ENCODE measurements around the gene GPC3.

GPC3 gene

GRCh38 chrX:133598601-133599335, 386.6 kb downstream of the GPC3 start:
- no peak overlapping the region for H3K4me3 ChIP-seq (ENCODE audit: control insufficient read depth in 1 of 7, extremely low read depth in 1 of 7, insufficient read depth in 4 of 7, low read depth in 2 of 7, low read length in 6 of 7)
- H3K27me3 ChIP-seq (replicated peaks in 2 of 5; ENCODE audit: control insufficient read depth in 4 of 5, insufficient read depth in 5 of 5, low read length in 4 of 5): no peaks in the 10 kb centered on the region
- H3K36me3 ChIP-seq (ENCODE audit: control insufficient read depth in 4 of 4, insufficient read depth in 4 of 4, low read length in 3 of 4): no peaks in the 10 kb centered on the region
- no CpG with 5 or more reads among the region's 2 CpGs for WGBS (ENCODE audit: insufficient coverage)
- no peaks in the 10 kb centered on the region for H3K9me3 ChIP-seq (ENCODE audit: control extremely low read depth in 1 of 5, control insufficient read depth in 4 of 5, insufficient read depth in 2 of 5, low read depth in 1 of 5, low read length in 4 of 5)
- peak in 2 of 3 donors; percentile 2 to 21 for DNase-seq
- H3K4me1 ChIP-seq (ENCODE audit: control extremely low read depth in 1 of 4, control insufficient read depth in 4 of 4, insufficient read depth in 4 of 4, low read length in 3 of 4): no peaks in the 10 kb centered on the region
- CTCF ChIA-PET: no interaction called here
- POLR2A ChIA-PET: no interaction called here
- no peak overlapping the region for H3K27ac ChIP-seq (ENCODE audit: insufficient read depth in 1 of 2, low read depth in 1 of 2, low read length in 2 of 2, poor library complexity in 1 of 2, severe bottlenecking in 2 of 2)

GRCh38 chrX:133594156-133594555, 391.2 kb downstream of the GPC3 start:
- no peaks in the 10 kb centered on the region for H3K9me3 ChIP-seq (ENCODE audit: control extremely low read depth in 1 of 5, control insufficient read depth in 4 of 5, insufficient read depth in 2 of 5, low read depth in 1 of 5, low read length in 4 of 5)
- CTCF ChIA-PET: no interaction called here
- no peaks in the 10 kb centered on the region for H3K4me1 ChIP-seq (ENCODE audit: control extremely low read depth in 1 of 4, control insufficient read depth in 4 of 4, insufficient read depth in 4 of 4, low read length in 3 of 4)
- no peak overlapping the region for H3K4me3 ChIP-seq (ENCODE audit: control insufficient read depth in 1 of 7, extremely low read depth in 1 of 7, insufficient read depth in 4 of 7, low read depth in 2 of 7, low read length in 6 of 7)
- DNase-seq: no peak
- 81% methylated on average over 3 of the region's 3 CpGs for whole genome bisulfite sequencing (ENCODE audit: insufficient coverage)
- H3K27me3 ChIP-seq (replicated peaks in 2 of 5; ENCODE audit: control insufficient read depth in 4 of 5, insufficient read depth in 5 of 5, low read length in 4 of 5): no peaks in the 10 kb centered on the region
- POLR2A ChIA-PET: no interaction called here
- no peak overlapping the region for H3K27ac ChIP-seq (ENCODE audit: insufficient read depth in 1 of 2, low read depth in 1 of 2, low read length in 2 of 2, poor library complexity in 1 of 2, severe bottlenecking in 2 of 2)
- no peaks in the 10 kb centered on the region for H3K36me3 ChIP-seq (ENCODE audit: control insufficient read depth in 4 of 4, insufficient read depth in 4 of 4, low read length in 3 of 4)

GRCh38 chrX:133593531-133593930, 391.9 kb downstream of the GPC3 start:
- H3K27ac ChIP-seq (ENCODE audit: insufficient read depth in 1 of 2, low read depth in 1 of 2, low read length in 2 of 2, poor library complexity in 1 of 2, severe bottlenecking in 2 of 2): no peak overlapping the region
- H3K4me1 ChIP-seq (ENCODE audit: control extremely low read depth in 1 of 4, control insufficient read depth in 4 of 4, insufficient read depth in 4 of 4, low read length in 3 of 4): no peaks in the 10 kb centered on the region
- H3K27me3 ChIP-seq (replicated peaks in 2 of 5; ENCODE audit: control insufficient read depth in 4 of 5, insufficient read depth in 5 of 5, low read length in 4 of 5): no peaks in the 10 kb centered on the region
- H3K9me3 ChIP-seq (ENCODE audit: control extremely low read depth in 1 of 5, control insufficient read depth in 4 of 5, insufficient read depth in 2 of 5, low read depth in 1 of 5, low read length in 4 of 5): no peaks in the 10 kb centered on the region
- CTCF ChIA-PET: no interaction called here
- 94% methylated on average over 3 of the region's 5 CpGs for WGBS (ENCODE audit: insufficient coverage)
- H3K4me3 ChIP-seq (ENCODE audit: control insufficient read depth in 1 of 7, extremely low read depth in 1 of 7, insufficient read depth in 4 of 7, low read depth in 2 of 7, low read length in 6 of 7): no peak overlapping the region
- no peak for DNase-seq
- POLR2A ChIA-PET: no interaction called here
- no peaks in the 10 kb centered on the region for H3K36me3 ChIP-seq (ENCODE audit: control insufficient read depth in 4 of 4, insufficient read depth in 4 of 4, low read length in 3 of 4)

- DNase-seq: no peak
- 78% methylated on average over 7 of the region's 7 CpGs for WGBS (ENCODE audit: insufficient coverage)
- Histone ChIP-seq H3K9me3 (ENCODE audit: control extremely low read depth in 1 of 5, control insufficient read depth in 4 of 5, insufficient read depth in 2 of 5, low read depth in 1 of 5, low read length in 4 of 5) (no peaks in the 10 kb centered on the region), H3K27me3 (replicated peaks in 2 of 5; ENCODE audit: control insufficient read depth in 4 of 5, insufficient read depth in 5 of 5, low read length in 4 of 5) (peaks cover 0 to 4% (median 0%) of the 10 kb centered on the region in 5 experiments), H3K27ac (ENCODE audit: insufficient read depth in 1 of 2, low read depth in 1 of 2, low read length in 2 of 2, poor library complexity in 1 of 2, severe bottlenecking in 2 of 2) (no peak overlapping the region), H3K36me3 (ENCODE audit: control insufficient read depth in 4 of 4, insufficient read depth in 4 of 4, low read length in 3 of 4) (no peaks in the 10 kb centered on the region), H3K4me3 (ENCODE audit: control insufficient read depth in 1 of 7, extremely low read depth in 1 of 7, insufficient read depth in 4 of 7, low read depth in 2 of 7, low read length in 6 of 7) (no peak overlapping the region), H3K4me1 (ENCODE audit: control extremely low read depth in 1 of 4, control insufficient read depth in 4 of 4, insufficient read depth in 4 of 4, low read length in 3 of 4) (no peaks in the 10 kb centered on the region)
- ChIA-PET POLR2A (no interaction called here), CTCF (no interaction called here)
These were observed 394.5 kb downstream of the GPC3 start for GRCh38 chrX:133590703-133591505.

- CTCF ChIA-PET: no interaction called here
- POLR2A ChIA-PET: no interaction called here
- 88% methylated on average over 1 of the region's 1 CpG for WGBS (ENCODE audit: insufficient coverage)
These were observed 396.6 kb downstream of the GPC3 start for GRCh38 chrX:133588827-133589226.

GRCh38 chrX:133587818-133588217, 397.6 kb downstream of the GPC3 start:
- no peaks in the 10 kb centered on the region for H3K36me3 ChIP-seq (ENCODE audit: control insufficient read depth in 4 of 4, insufficient read depth in 4 of 4, low read length in 3 of 4)
- H3K9me3 ChIP-seq (ENCODE audit: control extremely low read depth in 1 of 5, control insufficient read depth in 4 of 5, insufficient read depth in 2 of 5, low read depth in 1 of 5, low read length in 4 of 5): no peaks in the 10 kb centered on the region
- H3K27ac ChIP-seq (ENCODE audit: insufficient read depth in 1 of 2, low read depth in 1 of 2, low read length in 2 of 2, poor library complexity in 1 of 2, severe bottlenecking in 2 of 2): no peak overlapping the region
- peaks cover 0 to 4% (median 0%) of the 10 kb centered on the region in 5 experiments for H3K27me3 ChIP-seq (replicated peaks in 2 of 5; ENCODE audit: control insufficient read depth in 4 of 5, insufficient read depth in 5 of 5, low read length in 4 of 5)
- ChIA-PET POLR2A (no interaction called here), CTCF (no interaction called here)
- H3K4me3 ChIP-seq (ENCODE audit: control insufficient read depth in 1 of 7, extremely low read depth in 1 of 7, insufficient read depth in 4 of 7, low read depth in 2 of 7, low read length in 6 of 7): no peak overlapping the region
- H3K4me1 ChIP-seq (ENCODE audit: control extremely low read depth in 1 of 4, control insufficient read depth in 4 of 4, insufficient read depth in 4 of 4, low read length in 3 of 4): no peaks in the 10 kb centered on the region
- no peak for DNase-seq
- WGBS (ENCODE audit: insufficient coverage): 43% methylated on average over 3 of the region's 4 CpGs

More at GRCh38 chrX:133588827-133589226, 396.6 kb downstream of the GPC3 start:
- Histone ChIP-seq H3K27me3 (replicated peaks in 2 of 5; ENCODE audit: control insufficient read depth in 4 of 5, insufficient read depth in 5 of 5, low read length in 4 of 5) (peaks cover 0 to 4% (median 0%) of the 10 kb centered on the region in 5 experiments), H3K9me3 (ENCODE audit: control extremely low read depth in 1 of 5, control insufficient read depth in 4 of 5, insufficient read depth in 2 of 5, low read depth in 1 of 5, low read length in 4 of 5) (no peaks in the 10 kb centered on the region), H3K27ac (ENCODE audit: insufficient read depth in 1 of 2, low read depth in 1 of 2, low read length in 2 of 2, poor library complexity in 1 of 2, severe bottlenecking in 2 of 2) (no peak overlapping the region), H3K36me3 (ENCODE audit: control insufficient read depth in 4 of 4, insufficient read depth in 4 of 4, low read length in 3 of 4) (no peaks in the 10 kb centered on the region), H3K4me1 (ENCODE audit: control extremely low read depth in 1 of 4, control insufficient read depth in 4 of 4, insufficient read depth in 4 of 4, low read length in 3 of 4) (no peaks in the 10 kb centered on the region), H3K4me3 (ENCODE audit: control insufficient read depth in 1 of 7, extremely low read depth in 1 of 7, insufficient read depth in 4 of 7, low read depth in 2 of 7, low read length in 6 of 7) (no peak overlapping the region)
- no peak for DNase-seq

- Histone ChIP-seq H3K27ac (ENCODE audit: insufficient read depth in 1 of 2, low read depth in 1 of 2, low read length in 2 of 2, poor library complexity in 1 of 2, severe bottlenecking in 2 of 2) (no peak overlapping the region), H3K9me3 (ENCODE audit: control extremely low read depth in 1 of 5, control insufficient read depth in 4 of 5, insufficient read depth in 2 of 5, low read depth in 1 of 5, low read length in 4 of 5) (no peaks in the 10 kb centered on the region), H3K36me3 (ENCODE audit: control insufficient read depth in 4 of 4, insufficient read depth in 4 of 4, low read length in 3 of 4) (no peaks in the 10 kb centered on the region), H3K4me1 (ENCODE audit: control extremely low read depth in 1 of 4, control insufficient read depth in 4 of 4, insufficient read depth in 4 of 4, low read length in 3 of 4) (no peaks in the 10 kb centered on the region), H3K27me3 (replicated peaks in 2 of 5; ENCODE audit: control insufficient read depth in 4 of 5, insufficient read depth in 5 of 5, low read length in 4 of 5) (peaks cover 0 to 4% (median 0%) of the 10 kb centered on the region in 5 experiments), H3K4me3 (ENCODE audit: control insufficient read depth in 1 of 7, extremely low read depth in 1 of 7, insufficient read depth in 4 of 7, low read depth in 2 of 7, low read length in 6 of 7) (no peak overlapping the region)
- 67% methylated on average over 1 of the region's 4 CpGs for WGBS (ENCODE audit: insufficient coverage)
- CTCF ChIA-PET: no interaction called here
- DNase-seq: no peak
- POLR2A ChIA-PET: interaction anchor here (0.8 kb wide), 1 partner anchor 18 kb away, joined by 3 read pairs; no protein-coding TSS in a partner anchor
These were observed 398.3 kb downstream of the GPC3 start for GRCh38 chrX:133587071-133587470.

Measured in common myeloid progenitor, CD34-positive (primary cell).